GM12892 (cell line): Measurements from ENCODE around the gene NPIPA8.
"Not testable (repeated sequence)": the region's sequence is repeated elsewhere in the genome, so short reads cannot be mapped to it uniquely, and the experiment has no call there.

Experiments
- POLR2A ChIP-seq: IDR thresholded peaks from 2 replicates; pipeline ENCODE4 v1.6.1; 2011; ENCODE audit warnings: low read depth, low read length, control low read depth
- POLR2AphosphoS5 ChIP-seq: IDR thresholded peaks from 2 replicates; pipeline ENCODE4 v1.6.1; 2011; ENCODE audit warnings: low read depth, low read length, control low read depth
- TAF1 ChIP-seq: IDR thresholded peaks from 2 replicates; pipeline ENCODE4 v1.6.1; 2011; ENCODE audit warnings: low read depth, mild to moderate bottlenecking, control low read depth, low read length, borderline replicate concordance

DNA sequence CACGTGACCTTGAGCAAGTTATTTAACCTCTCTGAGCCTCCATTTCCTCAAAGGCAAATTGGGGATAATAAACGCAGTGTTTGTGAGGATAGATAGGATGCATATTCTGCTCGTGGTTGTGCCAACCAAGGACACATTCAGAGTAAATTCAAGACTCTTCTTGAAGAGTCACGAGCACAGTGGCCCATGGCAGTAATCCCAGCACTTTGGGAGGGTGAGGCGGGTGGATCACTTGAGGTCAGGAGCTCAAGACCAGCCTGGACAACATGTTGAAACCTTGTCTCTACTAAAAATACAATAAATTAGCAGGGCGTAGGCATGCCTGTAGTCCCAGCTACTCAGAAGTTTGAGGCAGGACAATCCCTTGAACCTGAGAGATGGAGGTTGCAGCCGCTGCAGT is 39.6 kb downstream of the NPIPA8 start:
- TF ChIP-seq POLR2A, POLR2AphosphoS5, TAF1: not testable (repeated sequence)
